ENCODE data around the gene ZNF609.
A peak's percentile ranks its signal among the peaks of the same experiment; 100 is the strongest.
"Not testable (repeated sequence)": the region's sequence is repeated elsewhere in the genome, so short reads cannot be mapped to it uniquely, and the experiment has no call there.

The ZNF609 gene

GRCh38 chr15:64607416-64607815, 147.0 kb downstream of the ZNF609 start:
- not testable (repeated sequence) for H3K4me3 ChIP-seq (ENCODE audit: low read depth, low read length); DNase-seq (ENCODE audit: low read depth)

DNA sequence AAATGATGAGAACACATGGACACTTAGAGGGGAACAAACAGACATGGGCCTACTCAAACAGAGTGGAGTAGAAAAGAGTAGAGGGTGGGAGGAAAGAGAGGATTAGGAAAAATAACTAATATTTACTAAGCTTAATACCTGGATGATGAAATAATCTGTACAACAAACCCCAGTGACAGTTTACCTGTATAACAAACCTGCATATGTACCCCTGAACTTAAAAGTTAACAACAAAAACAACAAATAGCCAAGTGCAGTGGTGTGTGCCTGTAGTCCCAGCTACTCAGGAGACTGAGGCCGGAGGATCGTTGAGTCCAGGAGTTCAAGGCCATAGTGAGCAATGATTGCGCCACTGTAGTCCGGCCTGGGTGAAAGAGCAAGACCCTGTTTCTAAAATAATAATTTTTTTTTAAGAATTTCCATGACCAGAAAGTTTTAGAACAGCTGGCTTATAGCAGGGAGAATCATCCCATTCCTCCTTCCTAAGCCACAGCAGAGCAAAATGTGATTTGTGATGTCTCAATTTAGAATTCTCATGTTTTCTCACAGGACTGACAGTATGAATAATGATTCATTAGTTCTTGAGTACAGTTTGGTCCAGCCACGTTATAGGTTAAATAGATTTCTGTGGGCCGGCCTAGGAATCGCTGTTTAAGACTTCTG, 150.0 kb downstream of the ZNF609 start:
- no peak for DNase-seq (ENCODE audit: low read depth)
- no peak overlapping the region for H3K4me3 ChIP-seq (ENCODE audit: low read depth, low read length)

DNA sequence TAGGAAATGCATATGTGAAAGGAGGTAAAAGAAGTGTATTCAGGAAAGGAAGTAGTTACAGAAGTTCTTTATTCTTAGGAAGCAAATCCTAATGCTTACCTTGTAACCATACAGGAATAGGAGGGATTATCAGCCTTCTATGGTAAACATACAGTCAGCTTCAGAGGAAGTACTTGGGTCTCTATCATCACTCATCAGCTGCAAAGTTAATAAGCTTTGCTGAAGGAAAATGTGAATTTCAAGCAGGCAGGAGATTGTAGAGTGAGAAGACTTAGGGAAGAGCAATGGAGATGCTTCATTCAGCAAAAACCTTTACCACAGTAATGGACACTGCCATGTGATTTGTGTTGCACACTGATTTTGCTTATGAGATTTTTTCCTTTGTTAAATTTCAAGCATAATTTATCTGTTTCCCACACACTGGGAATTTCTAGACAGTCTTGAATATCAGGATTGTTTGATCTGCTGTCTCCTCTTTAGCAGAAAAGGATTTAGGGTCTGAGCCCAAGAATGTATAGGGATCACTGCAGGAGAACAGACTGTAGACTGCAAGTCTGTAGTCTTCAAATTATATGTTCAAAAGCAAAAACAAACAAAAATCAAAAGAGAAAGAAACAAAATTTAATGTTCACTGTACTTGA, 150.8 kb downstream of the ZNF609 start:
- H3K4me3 ChIP-seq (ENCODE audit: low read depth, low read length), result no peak overlapping the region
- no peak for DNase-seq (ENCODE audit: low read depth)

- DNase-seq (ENCODE audit: low read depth), result no peak
- H3K4me3 ChIP-seq (ENCODE audit: low read depth, low read length), result no peak overlapping the region
These were observed 154.1 kb downstream of the ZNF609 start for GRCh38 chr15:64614519-64614918.

DNA sequence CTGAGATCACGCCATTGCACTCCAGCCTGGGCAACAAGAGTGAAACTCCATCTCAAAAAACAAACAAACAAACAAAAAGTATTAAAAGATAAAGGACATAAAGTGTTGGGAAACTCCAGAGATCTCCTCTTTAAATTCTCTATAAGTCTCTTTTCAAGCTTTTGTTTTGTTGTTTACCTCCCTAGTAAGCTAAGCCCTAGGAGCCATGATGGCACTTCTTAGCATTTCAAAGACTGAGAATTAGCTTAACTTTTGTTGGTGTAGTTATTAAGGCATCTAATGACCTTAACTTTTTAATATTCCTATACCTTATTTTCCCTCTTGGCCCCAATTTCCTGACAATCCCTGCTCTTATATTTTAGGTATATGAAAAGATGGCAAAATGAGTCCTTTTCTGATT, 157.3 kb downstream of the ZNF609 start:
- no peak overlapping the region for H3K4me3 ChIP-seq (ENCODE audit: low read depth, low read length)
- no peak for DNase-seq (ENCODE audit: low read depth)

DNA sequence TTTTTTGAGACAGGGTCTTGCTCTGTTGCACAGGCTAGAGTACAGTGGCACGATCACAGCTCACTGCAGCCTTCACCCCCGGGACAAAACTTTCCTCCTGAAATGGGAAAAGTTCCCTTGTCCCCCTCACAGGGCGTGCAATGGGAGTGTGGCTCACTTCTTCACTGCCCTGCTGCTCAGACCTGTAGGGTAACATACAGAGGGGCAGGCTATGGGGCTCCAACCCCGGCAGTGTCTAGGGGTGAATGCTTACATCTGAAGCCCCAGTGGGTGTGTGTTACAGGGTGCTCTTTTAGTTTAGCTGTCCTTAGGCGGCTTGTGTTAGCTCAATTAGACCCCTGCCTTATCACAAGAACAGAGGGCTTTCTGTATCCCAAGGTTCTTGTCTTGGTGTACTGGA, 157.8 kb downstream of the ZNF609 start:
- no peak for DNase-seq (ENCODE audit: low read depth)
- no peak overlapping the region for H3K4me3 ChIP-seq (ENCODE audit: low read depth, low read length)

DNA sequence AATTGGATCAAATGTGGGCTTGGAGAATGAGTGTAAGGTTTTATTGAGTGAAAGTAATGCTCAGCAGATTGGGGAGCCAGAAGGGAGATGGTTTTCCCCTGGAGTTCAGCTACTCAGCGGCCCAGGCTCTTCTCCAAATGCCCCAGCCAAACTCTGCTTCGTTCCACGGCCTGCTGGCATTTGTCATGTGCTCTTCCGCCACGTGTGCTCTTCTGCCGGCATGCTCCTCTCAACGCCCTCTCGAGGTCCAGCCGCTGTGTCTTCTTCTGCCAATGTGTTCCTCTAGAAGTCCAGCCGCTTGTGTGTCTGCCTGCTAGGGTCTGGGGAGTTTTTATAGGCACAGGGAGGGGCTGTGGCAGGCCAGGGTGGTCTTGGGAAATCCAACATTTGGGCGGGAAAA, 158.2 kb downstream of the ZNF609 start:
- H3K4me3 ChIP-seq (ENCODE audit: low read depth, low read length), result no peak overlapping the region
- no peak for DNase-seq (ENCODE audit: low read depth)

DNA sequence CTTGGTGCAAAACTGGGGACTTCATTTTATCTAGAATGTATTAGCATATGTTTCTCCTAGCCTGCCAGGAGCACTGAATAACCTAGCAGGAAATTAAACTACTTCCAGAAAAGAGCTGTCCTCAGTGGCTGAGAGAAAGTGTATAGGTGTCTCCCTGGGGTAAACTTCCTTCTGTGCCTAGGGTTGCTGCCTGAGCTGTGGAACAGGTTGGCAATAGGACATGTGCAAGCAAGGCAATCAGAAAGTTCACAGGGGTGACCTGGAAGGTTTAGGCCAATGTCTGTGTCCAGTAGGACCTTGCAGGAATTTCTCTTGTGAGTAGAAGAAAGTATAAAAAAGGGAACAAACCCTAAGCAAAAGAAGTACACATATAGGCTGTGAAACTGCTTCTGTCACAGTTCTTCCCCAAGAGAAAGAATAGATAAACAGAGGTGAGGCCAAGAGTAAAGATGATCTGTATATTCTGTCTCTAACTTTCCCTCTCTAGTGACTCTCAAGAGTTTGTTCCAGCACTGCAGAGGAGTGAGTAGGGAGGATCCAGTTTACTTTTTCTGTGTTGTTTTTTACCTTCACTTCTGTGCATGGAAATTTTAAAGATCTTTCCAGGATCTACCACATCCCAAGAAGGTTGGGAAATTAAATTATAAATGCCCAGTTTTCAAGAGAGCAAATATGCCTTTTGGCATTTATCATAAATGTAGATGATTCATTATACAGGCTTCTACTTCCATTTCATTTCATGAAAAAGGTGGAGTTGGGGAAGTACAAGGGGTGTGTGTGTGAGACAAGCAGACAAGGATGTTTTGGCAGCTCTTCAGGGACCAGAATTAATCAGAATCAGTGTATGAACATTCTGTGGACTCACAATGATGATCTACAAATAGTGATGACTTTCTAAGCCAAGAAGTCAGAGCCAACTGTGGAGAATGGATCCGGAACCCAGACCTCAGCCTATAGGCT, 159.8 kb downstream of the ZNF609 start:
- peak; percentile 19 for DNase-seq (ENCODE audit: low read depth)
- no peak overlapping the region for H3K4me3 ChIP-seq (ENCODE audit: low read depth, low read length)

GRCh38 chr15:64621056-64621455, 160.7 kb downstream of the ZNF609 start:
- no peak for DNase-seq (ENCODE audit: low read depth)
- no peak overlapping the region for H3K4me3 ChIP-seq (ENCODE audit: low read depth, low read length)

DNA sequence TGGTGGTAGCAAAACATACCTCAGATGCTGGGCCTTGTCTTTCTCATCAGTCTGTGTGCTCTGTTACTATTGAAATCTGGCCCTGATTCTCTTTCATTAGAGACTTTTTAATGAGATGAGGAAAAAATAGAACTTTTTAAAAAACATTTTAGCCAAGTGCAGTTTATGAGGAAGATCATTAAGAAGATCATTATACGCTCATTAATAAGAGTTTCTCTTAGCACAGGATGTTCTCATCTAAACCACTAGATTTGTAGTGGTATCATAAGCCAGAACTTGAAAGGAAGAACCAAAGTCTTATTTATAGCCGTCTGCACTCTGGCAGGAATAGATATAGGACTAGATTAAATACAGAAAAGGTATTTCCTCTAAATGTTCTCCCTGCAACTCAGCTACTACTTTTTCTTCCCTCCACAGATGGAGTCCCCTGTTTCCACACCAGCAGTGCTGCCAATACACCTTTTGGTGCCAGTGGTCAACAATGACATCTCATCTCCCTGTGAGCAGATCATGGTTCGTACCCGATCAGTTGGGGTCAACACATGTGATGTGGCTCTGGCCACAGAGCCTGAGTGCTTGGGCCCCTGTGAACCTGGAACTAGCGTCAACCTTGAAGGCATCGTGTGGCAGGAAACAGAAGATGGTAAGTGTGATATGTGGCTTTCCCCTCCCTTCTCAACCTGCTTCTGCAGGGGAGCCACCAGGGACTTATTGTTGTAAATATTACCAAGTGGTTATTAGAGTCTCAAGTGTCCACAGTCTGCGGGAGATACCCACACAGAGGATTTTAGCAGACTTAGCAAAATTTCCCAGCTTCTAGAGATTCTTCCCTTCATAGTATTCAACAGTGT, 162.3 kb downstream of the ZNF609 start:
- H3K4me3 ChIP-seq (ENCODE audit: low read depth, low read length), result no peak overlapping the region
- DNase-seq (ENCODE audit: low read depth), result no peak

- no peak for DNase-seq (ENCODE audit: low read depth)
- no peak overlapping the region for H3K4me3 ChIP-seq (ENCODE audit: low read depth, low read length)
These were observed 163.1 kb downstream of the ZNF609 start for GRCh38 chr15:64623347-64623996.

- DNase-seq (ENCODE audit: low read depth), result no peak
- H3K4me3 ChIP-seq (ENCODE audit: low read depth, low read length), result no peak overlapping the region
These were observed 163.9 kb downstream of the ZNF609 start for GRCh38 chr15:64624242-64624641.

DNA sequence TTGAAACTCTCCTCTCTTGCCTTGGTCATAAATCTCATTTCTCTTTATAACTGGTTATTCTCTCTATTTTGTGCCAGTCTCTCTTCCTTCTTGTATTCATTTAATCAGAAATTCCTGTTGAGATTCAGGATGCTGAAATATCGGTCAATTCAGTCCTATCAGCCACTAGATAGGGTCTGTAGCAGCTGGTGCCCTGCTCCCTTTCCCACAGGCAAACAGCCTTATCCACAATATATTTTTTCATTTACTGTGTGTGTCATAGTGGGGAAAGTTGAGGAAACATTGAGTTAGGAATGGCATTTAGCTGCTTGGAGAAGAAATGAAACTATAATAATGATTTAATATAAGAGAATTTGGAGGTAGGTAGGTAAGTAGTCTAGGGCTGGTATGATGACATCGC, 168.7 kb downstream of the ZNF609 start:
- no peak for DNase-seq (ENCODE audit: low read depth)
- no peak overlapping the region for H3K4me3 ChIP-seq (ENCODE audit: low read depth, low read length)

- no peak overlapping the region for H3K4me3 ChIP-seq (ENCODE audit: low read depth, low read length)
- no peak for DNase-seq (ENCODE audit: low read depth)
These were observed 170.2 kb downstream of the ZNF609 start for GRCh38 chr15:64630396-64631107.

DNA sequence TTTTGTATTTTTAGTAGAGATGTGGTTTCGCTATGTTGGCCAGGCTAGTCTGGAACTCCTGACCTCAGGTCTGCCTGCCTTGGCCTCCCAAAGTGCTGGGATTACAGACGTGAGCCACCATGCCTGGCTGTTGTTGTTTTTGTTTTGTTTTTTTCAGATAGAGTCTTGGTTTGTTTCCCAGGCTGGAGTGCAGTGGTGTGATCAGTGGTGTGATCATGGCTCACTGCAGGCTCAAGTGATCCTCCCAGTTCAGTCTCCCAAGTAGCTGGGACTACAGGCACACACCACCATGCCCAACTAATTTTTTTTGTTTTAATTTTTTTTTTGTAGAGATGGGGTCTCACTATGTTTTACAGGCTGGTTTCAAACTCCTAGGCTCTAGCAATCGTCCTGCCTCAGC, 172.3 kb downstream of the ZNF609 start:
- not testable (repeated sequence) for DNase-seq (ENCODE audit: low read depth); H3K4me3 ChIP-seq (ENCODE audit: low read depth, low read length)

- no peak for DNase-seq (ENCODE audit: low read depth)
- H3K4me3 ChIP-seq (ENCODE audit: low read depth, low read length), result no peak overlapping the region
These were observed 173.0 kb downstream of the ZNF609 start for GRCh38 chr15:64633332-64633731.

DNA sequence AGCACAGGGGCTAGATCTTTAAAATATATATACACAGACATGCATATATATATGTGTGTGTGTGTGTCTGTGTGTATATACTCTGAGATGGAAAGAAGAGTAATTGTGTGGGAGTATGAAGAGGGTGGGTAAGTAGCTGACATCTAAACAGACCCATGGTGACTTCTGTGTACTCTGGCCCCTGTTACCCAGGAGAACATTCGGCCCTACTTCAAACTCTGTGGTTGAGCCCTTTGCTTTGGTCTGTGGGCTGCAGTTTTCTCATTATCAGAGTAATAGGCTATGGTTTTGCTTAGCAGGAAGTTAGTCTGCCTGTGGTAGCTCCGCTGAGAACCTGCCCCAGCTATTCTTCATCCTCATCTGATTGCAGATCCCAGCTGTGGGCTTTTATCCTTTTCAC, 173.6 kb downstream of the ZNF609 start:
- no peak for DNase-seq (ENCODE audit: low read depth)
- no peak overlapping the region for H3K4me3 ChIP-seq (ENCODE audit: low read depth, low read length)

All from skeletal muscle cell (primary cell).